ENCODE results near the gene GPT2.

DNA sequence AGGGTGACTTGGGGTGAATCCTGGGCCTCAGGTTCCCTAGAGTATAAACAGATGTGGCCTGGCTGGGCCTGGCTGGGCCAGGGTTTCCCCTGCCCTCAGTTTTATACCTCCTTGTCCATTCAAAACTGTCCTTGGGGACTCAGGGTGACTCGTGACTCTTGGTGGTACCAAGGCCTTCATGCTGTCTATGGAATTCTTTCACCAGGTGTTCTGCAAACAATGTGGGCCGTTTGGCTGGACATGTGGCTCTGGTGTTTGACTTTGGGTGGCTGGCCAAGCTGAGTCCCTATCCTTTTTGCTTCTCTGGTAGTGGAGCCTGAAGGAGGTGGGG lies 3.3 kb downstream of the GPT2 start:
- TF ChIP-seq, protein P1, sequence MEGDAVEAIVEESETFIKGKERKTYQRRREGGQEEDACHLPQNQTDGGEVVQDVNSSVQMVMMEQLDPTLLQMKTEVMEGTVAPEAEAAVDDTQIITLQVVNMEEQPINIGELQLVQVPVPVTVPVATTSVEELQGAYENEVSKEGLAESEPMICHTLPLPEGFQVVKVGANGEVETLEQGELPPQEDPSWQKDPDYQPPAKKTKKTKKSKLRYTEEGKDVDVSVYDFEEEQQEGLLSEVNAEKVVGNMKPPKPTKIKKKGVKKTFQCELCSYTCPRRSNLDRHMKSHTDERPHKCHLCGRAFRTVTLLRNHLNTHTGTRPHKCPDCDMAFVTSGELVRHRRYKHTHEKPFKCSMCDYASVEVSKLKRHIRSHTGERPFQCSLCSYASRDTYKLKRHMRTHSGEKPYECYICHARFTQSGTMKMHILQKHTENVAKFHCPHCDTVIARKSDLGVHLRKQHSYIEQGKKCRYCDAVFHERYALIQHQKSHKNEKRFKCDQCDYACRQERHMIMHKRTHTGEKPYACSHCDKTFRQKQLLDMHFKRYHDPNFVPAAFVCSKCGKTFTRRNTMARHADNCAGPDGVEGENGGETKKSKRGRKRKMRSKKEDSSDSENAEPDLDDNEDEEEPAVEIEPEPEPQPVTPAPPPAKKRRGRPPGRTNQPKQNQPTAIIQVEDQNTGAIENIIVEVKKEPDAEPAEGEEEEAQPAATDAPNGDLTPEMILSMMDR (conservative IDR thresholded peaks at IDR 0.05), result no peak
- TF ChIP-seq ZFX (IDR thresholded peaks at IDR 0.05), result no peak

Measured in C4-2B (cell line).